Activated gamma-delta T cell treated with anti-CD3 and anti-CD28 coated beads, Interleukin-2, amount 50 U/mL, for 16 hours (primary cell): ENCODE results near the gene RPL32.
A peak's percentile ranks its signal among the peaks of the same experiment; 100 is the strongest.
"Not testable (repeated sequence)": the region's sequence is repeated elsewhere in the genome, so short reads cannot be mapped to it uniquely, and the experiment has no call there.

ENCODE experiments used
- DNase-seq: peaks from one replicate; pipeline ENCODE4 v3.0.0-alpha.2; 2020; ENCODE audit warnings: low read depth

The RPL32 gene

GRCh38 chr3:12808587-12808986 is 32.8 kb downstream of the RPL32 start:
- no peak for DNase-seq

- DNase-seq: no peak
Measured at GRCh38 chr3:12807601-12808359, 33.6 kb downstream of the RPL32 start.

GRCh38 chr3:12807066-12807465 is 34.3 kb downstream of the RPL32 start:
- DNase-seq: no peak

- no peak for DNase-seq
Measured at GRCh38 chr3:12803371-12803770, 38.0 kb downstream of the RPL32 start.

- DNase-seq: no peak
Measured at GRCh38 chr3:12799525-12800440, 41.6 kb downstream of the RPL32 start.

GRCh38 chr3:12798559-12799179 is 42.7 kb downstream of the RPL32 start:
- DNase-seq: no peak

- no peak for DNase-seq
Measured at GRCh38 chr3:12797892-12798558, 43.3 kb downstream of the RPL32 start.

- no peak for DNase-seq
Measured at GRCh38 chr3:12797124-12797891, 44.1 kb downstream of the RPL32 start.

GRCh38 chr3:12796171-12797123 is 44.9 kb downstream of the RPL32 start, which contains the start of gene CAND2:
TSS of gene CAND2 (plus strand) at chr3:12796680. CDS start at chr3:12796721, 41 bp downstream.
- DNase-seq: no peak

GRCh38 chr3:12793701-12794100 is 47.7 kb downstream of the RPL32 start:
- DNase-seq: no peak

- DNase-seq: no peak
Measured at GRCh38 chr3:12791430-12791829, 49.9 kb downstream of the RPL32 start.

GRCh38 chr3:12787967-12788690 is 53.2 kb downstream of the RPL32 start:
- DNase-seq: not testable (repeated sequence)

GRCh38 chr3:12787346-12787745 is 54.0 kb downstream of the RPL32 start:
- DNase-seq: peak; percentile 60

- DNase-seq: no peak
Measured at GRCh38 chr3:12785096-12785495, 56.3 kb downstream of the RPL32 start.
